ENCODE data around the gene SPATA46.

SPATA46 gene

GRCh38 chr1:162406811-162407210, 30.2 kb upstream of the SPATA46 start:
- peaks cover 32% of the 10 kb centered on the region for H3K4me1 ChIP-seq (ENCODE audit: control insufficient read depth, insufficient read depth, low read length)
- H3K27me3 ChIP-seq (ENCODE audit: control insufficient read depth, insufficient read depth, low read length) = no peaks in the 10 kb centered on the region
- H3K36me3 ChIP-seq (ENCODE audit: insufficient read depth, low read length) = no peaks in the 10 kb centered on the region
- H3K9me3 ChIP-seq (replicated peaks; ENCODE audit: low read length) = no peaks in the 10 kb centered on the region
- no peak overlapping the region for H3K4me2 ChIP-seq (ENCODE audit: low read length)
- no peak overlapping the region for H3K4me3 ChIP-seq (ENCODE audit: low read length)
- no peak overlapping the region for H3K9ac ChIP-seq (ENCODE audit: low read depth, low read length)

GRCh38 chr1:162405800-162406199, 29.1 kb upstream of the SPATA46 start:
- H3K9ac ChIP-seq (ENCODE audit: low read depth, low read length) = no peak overlapping the region
- no peaks in the 10 kb centered on the region for H3K36me3 ChIP-seq (ENCODE audit: insufficient read depth, low read length)
- H3K27me3 ChIP-seq (ENCODE audit: control insufficient read depth, insufficient read depth, low read length) = no peaks in the 10 kb centered on the region
- H3K4me1 ChIP-seq (ENCODE audit: control insufficient read depth, insufficient read depth, low read length) = peaks cover 32% of the 10 kb centered on the region
- H3K9me3 ChIP-seq (replicated peaks; ENCODE audit: low read length) = no peaks in the 10 kb centered on the region
- peak overlapping the region; percentile 26 for H3K4me2 ChIP-seq (ENCODE audit: low read length)
- H3K4me3 ChIP-seq (ENCODE audit: low read length) = no peak overlapping the region

GRCh38 chr1:162404550-162405160, 28.0 kb upstream of the SPATA46 start:
- Histone ChIP-seq H3K9me3 (replicated peaks; ENCODE audit: low read length) (no peaks in the 10 kb centered on the region), H3K27me3 (ENCODE audit: control insufficient read depth, insufficient read depth, low read length) (no peaks in the 10 kb centered on the region), H3K36me3 (ENCODE audit: insufficient read depth, low read length) (no peaks in the 10 kb centered on the region), H3K4me3 (ENCODE audit: low read length) (peak overlapping the region; percentile 56), H3K4me1 (ENCODE audit: control insufficient read depth, insufficient read depth, low read length) (peaks cover 32% of the 10 kb centered on the region), H3K9ac (ENCODE audit: low read depth, low read length) (peak overlapping the region; percentile 30), H3K4me2 (ENCODE audit: low read length) (peak overlapping the region; percentile 75)

- H3K9me3 ChIP-seq (replicated peaks; ENCODE audit: low read length) = no peaks in the 10 kb centered on the region
- H3K27me3 ChIP-seq (ENCODE audit: control insufficient read depth, insufficient read depth, low read length) = peaks cover 18% of the 10 kb centered on the region
- peaks cover 24% of the 10 kb centered on the region for H3K4me1 ChIP-seq (ENCODE audit: control insufficient read depth, insufficient read depth, low read length)
- H3K9ac ChIP-seq (ENCODE audit: low read depth, low read length) = no peak overlapping the region
- H3K36me3 ChIP-seq (ENCODE audit: insufficient read depth, low read length) = no peaks in the 10 kb centered on the region
- no peak overlapping the region for H3K4me2 ChIP-seq (ENCODE audit: low read length)
- no peak overlapping the region for H3K4me3 ChIP-seq (ENCODE audit: low read length)
Observed at GRCh38 chr1:162400790-162401355, 24.2 kb upstream of the SPATA46 start.

GRCh38 chr1:162398999-162399580, 22.4 kb upstream of the SPATA46 start:
- Histone ChIP-seq H3K4me1 (ENCODE audit: control insufficient read depth, insufficient read depth, low read length) (peaks cover 10% of the 10 kb centered on the region), H3K27me3 (ENCODE audit: control insufficient read depth, insufficient read depth, low read length) (peaks cover 18% of the 10 kb centered on the region), H3K4me3 (ENCODE audit: low read length) (no peak overlapping the region), H3K9me3 (replicated peaks; ENCODE audit: low read length) (no peaks in the 10 kb centered on the region), H3K4me2 (ENCODE audit: low read length) (no peak overlapping the region), H3K36me3 (ENCODE audit: insufficient read depth, low read length) (no peaks in the 10 kb centered on the region), H3K9ac (ENCODE audit: low read depth, low read length) (no peak overlapping the region)

GRCh38 chr1:162397943-162398560, 21.4 kb upstream of the SPATA46 start:
- Histone ChIP-seq H3K4me3 (ENCODE audit: low read length) (no peak overlapping the region), H3K4me2 (ENCODE audit: low read length) (no peak overlapping the region), H3K4me1 (ENCODE audit: control insufficient read depth, insufficient read depth, low read length) (peaks cover 4% of the 10 kb centered on the region), H3K36me3 (ENCODE audit: insufficient read depth, low read length) (no peaks in the 10 kb centered on the region), H3K27me3 (ENCODE audit: control insufficient read depth, insufficient read depth, low read length) (peaks cover 18% of the 10 kb centered on the region), H3K9me3 (replicated peaks; ENCODE audit: low read length) (no peaks in the 10 kb centered on the region), H3K9ac (ENCODE audit: low read depth, low read length) (no peak overlapping the region)

GRCh38 chr1:162397039-162397448, 20.4 kb upstream of the SPATA46 start:
- peaks cover 4% of the 10 kb centered on the region for H3K4me1 ChIP-seq (ENCODE audit: control insufficient read depth, insufficient read depth, low read length)

GRCh38 chr1:162396201-162396906, 19.7 kb upstream of the SPATA46 start:
- Histone ChIP-seq H3K9me3 (replicated peaks; ENCODE audit: low read length) (no peaks in the 10 kb centered on the region), H3K4me2 (ENCODE audit: low read length) (no peak overlapping the region), H3K36me3 (ENCODE audit: insufficient read depth, low read length) (no peaks in the 10 kb centered on the region), H3K4me1 (ENCODE audit: control insufficient read depth, insufficient read depth, low read length) (peaks cover 4% of the 10 kb centered on the region), H3K27me3 (ENCODE audit: control insufficient read depth, insufficient read depth, low read length) (peaks cover 18% of the 10 kb centered on the region), H3K9ac (ENCODE audit: low read depth, low read length) (no peak overlapping the region), H3K4me3 (ENCODE audit: low read length) (no peak overlapping the region)

More at GRCh38 chr1:162397039-162397448, 20.4 kb upstream of the SPATA46 start:
- H3K27me3 ChIP-seq (ENCODE audit: control insufficient read depth, insufficient read depth, low read length) = peaks cover 18% of the 10 kb centered on the region
- H3K4me2 ChIP-seq (ENCODE audit: low read length) = no peak overlapping the region
- no peaks in the 10 kb centered on the region for H3K9me3 ChIP-seq (replicated peaks; ENCODE audit: low read length)
- H3K9ac ChIP-seq (ENCODE audit: low read depth, low read length) = no peak overlapping the region
- H3K4me3 ChIP-seq (ENCODE audit: low read length) = no peak overlapping the region
- no peaks in the 10 kb centered on the region for H3K36me3 ChIP-seq (ENCODE audit: insufficient read depth, low read length)

GRCh38 chr1:162391790-162392563, 15.3 kb upstream of the SPATA46 start:
- Histone ChIP-seq H3K4me1 (ENCODE audit: control insufficient read depth, insufficient read depth, low read length) (peaks cover 22% of the 10 kb centered on the region), H3K4me2 (ENCODE audit: low read length) (no peak overlapping the region), H3K27me3 (ENCODE audit: control insufficient read depth, insufficient read depth, low read length) (peaks cover 2% of the 10 kb centered on the region), H3K9ac (ENCODE audit: low read depth, low read length) (no peak overlapping the region), H3K36me3 (ENCODE audit: insufficient read depth, low read length) (no peaks in the 10 kb centered on the region), H3K9me3 (replicated peaks; ENCODE audit: low read length) (no peaks in the 10 kb centered on the region), H3K4me3 (ENCODE audit: low read length) (no peak overlapping the region)

- H3K36me3 ChIP-seq (ENCODE audit: insufficient read depth, low read length) = no peaks in the 10 kb centered on the region
- no peak overlapping the region for H3K4me3 ChIP-seq (ENCODE audit: low read length)
- H3K9me3 ChIP-seq (replicated peaks; ENCODE audit: low read length) = no peaks in the 10 kb centered on the region
- no peaks in the 10 kb centered on the region for H3K27me3 ChIP-seq (ENCODE audit: control insufficient read depth, insufficient read depth, low read length)
- H3K4me2 ChIP-seq (ENCODE audit: low read length) = no peak overlapping the region
- H3K9ac ChIP-seq (ENCODE audit: low read depth, low read length) = no peak overlapping the region
- H3K4me1 ChIP-seq (ENCODE audit: control insufficient read depth, insufficient read depth, low read length) = peaks cover 22% of the 10 kb centered on the region
Observed at GRCh38 chr1:162390396-162391185, 13.9 kb upstream of the SPATA46 start.

All from skeletal muscle satellite cell (primary cell).